WTC11 (cell line): Measurements from ENCODE around the gene BICC1.

Experiments used
- CBFB ChIP-seq: sonication (generic); formaldehyde crosslinking; IDR thresholded peaks from 2 replicates; pipeline ENCODE4 v1.8.1; 2022; ENCODE audit warnings: mild to moderate bottlenecking, low read depth, missing genetic modification reagents
- CREB1 ChIP-seq: sonication (generic); formaldehyde crosslinking; IDR thresholded peaks from 2 replicates; pipeline ENCODE4 v1.8.0; 2023; ENCODE audit warnings: mild to moderate bottlenecking, missing genetic modification reagents
- TF ChIP-seq, protein P1 (sequence below): fragments of 200-600 bp; IDR thresholded peaks from 2 replicates; pipeline ENCODE4 v1.8.0; 2022; ENCODE audit warnings: antibody characterized with exemption

DNA sequence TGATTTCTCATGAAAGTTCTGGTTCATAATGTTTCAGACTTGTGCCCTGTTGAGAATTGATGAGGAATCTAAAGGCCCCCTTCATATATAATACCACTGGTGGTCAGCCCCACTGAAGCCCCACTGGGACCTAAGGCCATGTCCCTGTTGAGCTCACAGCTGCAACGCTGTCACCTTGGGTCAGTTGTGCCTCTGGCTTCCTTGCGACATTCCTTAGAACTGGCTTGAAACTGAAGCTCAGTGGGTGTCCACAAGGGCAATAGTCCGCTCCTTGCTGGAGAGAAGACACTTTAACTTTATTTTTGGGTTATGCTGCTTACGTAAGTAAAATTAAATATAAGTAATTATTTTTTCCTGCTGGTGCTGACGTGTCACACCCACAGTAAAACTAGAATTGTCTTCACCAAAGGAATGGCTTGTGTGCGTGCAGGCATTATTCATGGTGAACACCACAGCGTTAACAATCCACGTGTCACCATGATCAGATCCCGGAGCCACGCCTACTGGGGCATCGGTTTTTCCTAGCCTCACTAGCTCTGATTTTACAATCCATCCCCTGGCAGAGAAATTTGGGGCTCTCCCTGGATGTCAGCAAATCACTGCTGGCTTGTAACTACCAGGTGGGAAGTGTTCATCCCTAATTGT lies 66.5 kb downstream of the BICC1 start:
- TF ChIP-seq, protein P1, sequence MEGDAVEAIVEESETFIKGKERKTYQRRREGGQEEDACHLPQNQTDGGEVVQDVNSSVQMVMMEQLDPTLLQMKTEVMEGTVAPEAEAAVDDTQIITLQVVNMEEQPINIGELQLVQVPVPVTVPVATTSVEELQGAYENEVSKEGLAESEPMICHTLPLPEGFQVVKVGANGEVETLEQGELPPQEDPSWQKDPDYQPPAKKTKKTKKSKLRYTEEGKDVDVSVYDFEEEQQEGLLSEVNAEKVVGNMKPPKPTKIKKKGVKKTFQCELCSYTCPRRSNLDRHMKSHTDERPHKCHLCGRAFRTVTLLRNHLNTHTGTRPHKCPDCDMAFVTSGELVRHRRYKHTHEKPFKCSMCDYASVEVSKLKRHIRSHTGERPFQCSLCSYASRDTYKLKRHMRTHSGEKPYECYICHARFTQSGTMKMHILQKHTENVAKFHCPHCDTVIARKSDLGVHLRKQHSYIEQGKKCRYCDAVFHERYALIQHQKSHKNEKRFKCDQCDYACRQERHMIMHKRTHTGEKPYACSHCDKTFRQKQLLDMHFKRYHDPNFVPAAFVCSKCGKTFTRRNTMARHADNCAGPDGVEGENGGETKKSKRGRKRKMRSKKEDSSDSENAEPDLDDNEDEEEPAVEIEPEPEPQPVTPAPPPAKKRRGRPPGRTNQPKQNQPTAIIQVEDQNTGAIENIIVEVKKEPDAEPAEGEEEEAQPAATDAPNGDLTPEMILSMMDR = no peak
- TF ChIP-seq CBFB (CRISPR knock-in tag) = no peak
- TF ChIP-seq CREB1 = no peak
